Gastrocnemius medialis (tissue), 4 donors: Measurements from ENCODE around the gene BFAR. TPM values are rescaled to one million over a fixed set of nuclear protein-coding genes. Genes with fewer than 3 reads are reported as not detected.

Experiments used
- total RNA-seq, 4 donors: library from RNA; depleted of rRNA; stranded (reverse); fragments of >200 nt; gene quantifications; one replicate each; pipeline versions ENCODE4 v1.1.0 to v1.2.3, GENCODE V29; 2016

BFAR gene
- total RNA-seq, 4 donors from 2014 or later = 39.7 to 103 (median 65.5) TPM

Other genes with a start within 250 kb of the BFAR start
- 10 to 100 TPM; 18.8 to 44.9 (median 31.2) TPM for gene PARN, start 2.7 kb upstream of the BFAR start, total RNA-seq
- gene PLA2G10, start 61.4 kb downstream of the BFAR start, total RNA-seq = not detected
- 1 to 10 TPM in 1 of 4 donors, under 1 TPM in 1, not detected in 2; 0.38 to 1.4 TPM for gene NPIPA3, start 70.5 kb downstream of the BFAR start, total RNA-seq
- gene NPIPA2, start 109.6 kb downstream of the BFAR start, total RNA-seq = 1 to 10 TPM in 1 of 4 donors, under 1 TPM in 1, not detected in 2; 0.60 to 1.4 TPM
- gene NOMO1, start 200.8 kb downstream of the BFAR start, total RNA-seq = 10 to 100 TPM; 83.7 to 88.1 (median 86.7) TPM